SK-N-SH (cell line): ENCODE data around the gene DNAJC1. TPM values are rescaled to one million over a fixed set of nuclear protein-coding genes. Genes with fewer than 3 reads are reported as not detected.

Experiments used
- CTCF ChIA-PET: fragments of 300-600, 350-600 bp; formaldehyde crosslinking; extraction: SDS; loops from one replicate; lab custom pipeline; 2021; lab: Yijun Ruan, JAX
- POLR2A ChIA-PET: fragments of 350-600 bp; sonication (Branson Sonifier 250); formaldehyde crosslinking; extraction: SDS; loops from one replicate; lab custom pipeline; 2020; ENCODE audit warnings: antibody characterized with exemption, inconsistent platforms; lab: Yijun Ruan, JAX
- DNase-seq: peaks from one replicate; pipeline ENCODE4 v3.0.0; 2012
- H2AFZ ChIP-seq: fragments of 200-600 bp; sonication (generic); 2 replicates; pipeline ENCODE4 v1.8.1; 2016; ENCODE audit warnings: antibody characterized with exemption, mild to moderate bottlenecking, low read depth
- H3F3A ChIP-seq: fragments of 200-600 bp; sonication (generic); replicated peaks from 2 replicates; pipeline ENCODE3; 2016; ENCODE audit warnings: antibody characterized with exemption, mild to moderate bottlenecking; ENCODE audit not compliant: insufficient read depth
- H3K27ac ChIP-seq, 2 experiments: fragments of 200-500 bp in 1 of 2; fragments of 200-600 bp in 1 of 2; sonication (Bioruptor generic) in 1 of 2; sonication (generic), shearing (Covaris generic) in 1 of 2; 2 replicates each; pipeline versions ENCODE4 v1.5.1 to v1.6.1; 2014 to 2016; ENCODE audit warnings: low read depth in 2 of 2, inconsistent platforms in 1 of 2, low read length in 1 of 2, mild to moderate bottlenecking in 1 of 2, mixed read lengths in 1 of 2
- H3K27me3 ChIP-seq: fragments of 200-600 bp; sonication (generic), shearing (Covaris generic); 2 replicates; pipeline ENCODE4 v1.6.1; 2016; ENCODE audit warnings: mixed run types; ENCODE audit not compliant: insufficient read depth
- H3K36me3 ChIP-seq, 2 experiments: fragments of 200-500 bp in 1 of 2; fragments of 200-600 bp in 1 of 2; sonication (Bioruptor generic) in 1 of 2; sonication (generic) in 1 of 2; replicated peaks in 1 of 2; 2 replicates each; pipeline versions ENCODE3 to v1.5.1; 2014 to 2016; ENCODE audit warnings: low read length in 1 of 2, mild to moderate bottlenecking in 1 of 2; ENCODE audit not compliant: insufficient read depth in 2 of 2, control insufficient read depth in 1 of 2
- H3K4me1 ChIP-seq, 2 experiments: fragments of 200-500 bp in 1 of 2; fragments of 200-600 bp in 1 of 2; sonication (Bioruptor generic) in 1 of 2; sonication (generic), shearing (Covaris generic) in 1 of 2; 2 replicates each; pipeline versions ENCODE4 v1.5.1 to v1.6.1; 2014 to 2016; ENCODE audit warnings: low read depth in 1 of 2, low read length in 1 of 2, mixed run types in 1 of 2; ENCODE audit not compliant: insufficient read depth in 2 of 2, control insufficient read depth in 1 of 2
- H3K4me2 ChIP-seq: fragments of 200-600 bp; sonication (generic), shearing (Covaris generic); 2 replicates; pipeline ENCODE4 v1.6.1; 2017; ENCODE audit warnings: mixed run types
- H3K4me3 ChIP-seq, 2 experiments: fragments of 200-500 bp in 1 of 2; fragments of 200-600 bp in 1 of 2; sonication (Bioruptor generic) in 1 of 2; sonication (generic), shearing (Covaris generic) in 1 of 2; 2 replicates each; pipeline versions ENCODE4 v1.5.1 to v1.8.1; 2014 to 2016; ENCODE audit warnings: low read depth in 2 of 2, inconsistent platforms in 1 of 2, low read length in 1 of 2, mild to moderate bottlenecking in 1 of 2, mixed read lengths in 1 of 2, moderate library complexity in 1 of 2
- H3K79me2 ChIP-seq: fragments of 200-600 bp; sonication (generic); 2 replicates; pipeline ENCODE4 v1.8.1; 2017; ENCODE audit warnings: mild to moderate bottlenecking; ENCODE audit not compliant: insufficient read depth
- H3K9ac ChIP-seq: fragments of 200-600 bp; sonication (generic); 2 replicates; pipeline ENCODE4 v1.6.1; 2017; ENCODE audit warnings: mixed run types
- H3K9me2 ChIP-seq: fragments of 200-600 bp; sonication (generic); 2 replicates; pipeline ENCODE4 v1.6.1; 2017; ENCODE audit warnings: mixed run types
- H3K9me3 ChIP-seq: fragments of 200-600 bp; sonication (generic); 2 replicates; pipeline ENCODE4 v1.6.1; 2017; ENCODE audit warnings: mixed run types, mild to moderate bottlenecking, moderate library complexity
- H4K20me1 ChIP-seq: fragments of 200-600 bp; sonication (generic); 2 replicates; pipeline ENCODE4 v1.6.1; 2017; ENCODE audit warnings: mild to moderate bottlenecking, mixed run types; ENCODE audit not compliant: insufficient read depth
- ELF1 ChIP-seq: IDR thresholded peaks from 2 replicates; pipeline ENCODE4 v1.4.0; 2012
- IRF3 ChIP-seq: fragments of 150-350 bp; IDR thresholded peaks from 2 replicates; pipeline ENCODE4 v1.6.1; 2016; ENCODE audit warnings: mild to moderate bottlenecking, low read depth, low read length
- YY1 ChIP-seq: IDR thresholded peaks from 2 replicates; pipeline ENCODE4 v1.4.0; 2012; ENCODE audit warnings: low read depth, mild to moderate bottlenecking
- WGBS: methylation state at CpG from one replicate; pipeline ENCODE4 v1.1.6; 2017; ENCODE audit warnings: low lambda C conversion rate; 5-methylcytosine and 5-hydroxymethylcytosine counted together
- polyA plus RNA-seq, 3 experiments: library from polyadenylated mRNA; depleted of rRNA; stranded (reverse); fragments of >200 nt; gene quantifications; 2 replicates each; pipeline ENCODE4 v1.2.3, GENCODE V29; 2012
- small RNA-seq, 7 experiments: library from RNA; depleted of rRNA; stranded (forward); fragments of <200 nt; gene quantifications; one replicate each; pipeline ENCODE3, GENCODE V24; 2012

Gene DNAJC1
- polyA plus RNA-seq, 1 of the 3 experiments (the other 2 are of a cell fraction), result 9.3 TPM

- ChIA-PET POLR2A (no interaction called here), CTCF (interaction anchor here (0.8 to 1.2 kb wide), 2 partner anchors 33 to 175 kb away, joined by 3 read pairs; no protein-coding TSS in a partner anchor)
- TF ChIP-seq YY1 (no peak), IRF3 (no peak), ELF1 (no peak)
- no peaks in the 10 kb centered on the region for H3K9me2 ChIP-seq
- no peaks in the 10 kb centered on the region for H3F3A ChIP-seq
- no peak overlapping the region for H2AFZ ChIP-seq
- peaks cover 2 to 4% of the 10 kb centered on the region in 2 experiments for H3K36me3 ChIP-seq
- H3K27ac ChIP-seq, result no peak overlapping the region
- H3K4me3 ChIP-seq, result no peak overlapping the region
- H3K9ac ChIP-seq, result no peak overlapping the region
- peaks cover 0 to 9% of the 10 kb centered on the region in 2 experiments; a peak in 1 of 4 replicates for H3K4me1 ChIP-seq
- peaks cover 75% of the 10 kb centered on the region for H3K79me2 ChIP-seq
- H3K4me2 ChIP-seq, result no peak overlapping the region
- DNase-seq, result no peak
- H3K9me3 ChIP-seq, result no peaks in the 10 kb centered on the region
- peaks cover 23% of the 10 kb centered on the region for H4K20me1 ChIP-seq
- WGBS, result 95% methylated on average over 3 of the region's 3 CpGs
- no peaks in the 10 kb centered on the region for H3K27me3 ChIP-seq
Observed at GRCh38 chr10:21707498-21707897, 296.0 kb downstream of the DNAJC1 start.

Small RNAs within 50 kb of the gene (small RNA-seq; reads per million reads assigned to genes)
- gene RN7SKP219 (0 reads per million in 7 experiments), gene RN7SKP37 (0 reads per million in 7 experiments)

Other genes with a start within 250 kb of the DNAJC1 start
- not detected in 2 replicates for gene EBLN1, start 214.3 kb upstream of the DNAJC1 start, polyA plus RNA-seq (2012; rRNA removed)